NT2/D1 (cell line): Measurements from ENCODE around the gene LIMCH1.
"Not testable (repeated sequence)": the region's sequence is repeated elsewhere in the genome, so short reads cannot be mapped to it uniquely, and the experiment has no call there.

Experiments
- DNase-seq: peaks from one replicate; pipeline ENCODE4 v3.0.0-alpha.2; 2011; ENCODE audit warnings: low read depth, low spot score
- H3K27me3 ChIP-seq: 2 replicates; pipeline ENCODE4 v1.6.0; 2011; ENCODE audit warnings: mild to moderate bottlenecking; ENCODE audit not compliant: insufficient read length, insufficient read depth
- H3K36me3 ChIP-seq: 2 replicates; pipeline ENCODE4 v1.6.1; 2011; ENCODE audit warnings: mild to moderate bottlenecking, low read length, mixed read lengths; ENCODE audit not compliant: insufficient read depth, insufficient read length
- H3K4me1 ChIP-seq: 2 replicates; pipeline ENCODE4 v1.5.1; 2011; ENCODE audit not compliant: insufficient read depth, insufficient read length
- H3K4me3 ChIP-seq: 2 replicates; pipeline ENCODE4 v1.5.1; 2011; ENCODE audit warnings: low read depth; ENCODE audit not compliant: insufficient read length
- H3K9ac ChIP-seq: 2 replicates; pipeline ENCODE4 v1.6.0; 2011; ENCODE audit warnings: low read depth; ENCODE audit not compliant: insufficient read length
- H3K9me3 ChIP-seq: 2 replicates; pipeline ENCODE4 v1.5.1; 2011; ENCODE audit warnings: mild to moderate bottlenecking, low read length; ENCODE audit not compliant: insufficient read depth
- SUZ12 ChIP-seq: IDR thresholded peaks from 2 replicates; pipeline ENCODE4 v1.6.1; 2011; ENCODE audit not compliant: insufficient read length, insufficient read depth; ENCODE audit errors: extremely low read depth
- YY1 ChIP-seq: IDR thresholded peaks from 2 replicates; pipeline ENCODE4 v1.6.1; 2011; ENCODE audit not compliant: insufficient read length, insufficient read depth
- ZNF274 ChIP-seq: IDR thresholded peaks from 2 replicates; pipeline ENCODE4 v1.6.1; 2011; ENCODE audit warnings: mild to moderate bottlenecking, low read depth, low read length

The LIMCH1 gene

DNA sequence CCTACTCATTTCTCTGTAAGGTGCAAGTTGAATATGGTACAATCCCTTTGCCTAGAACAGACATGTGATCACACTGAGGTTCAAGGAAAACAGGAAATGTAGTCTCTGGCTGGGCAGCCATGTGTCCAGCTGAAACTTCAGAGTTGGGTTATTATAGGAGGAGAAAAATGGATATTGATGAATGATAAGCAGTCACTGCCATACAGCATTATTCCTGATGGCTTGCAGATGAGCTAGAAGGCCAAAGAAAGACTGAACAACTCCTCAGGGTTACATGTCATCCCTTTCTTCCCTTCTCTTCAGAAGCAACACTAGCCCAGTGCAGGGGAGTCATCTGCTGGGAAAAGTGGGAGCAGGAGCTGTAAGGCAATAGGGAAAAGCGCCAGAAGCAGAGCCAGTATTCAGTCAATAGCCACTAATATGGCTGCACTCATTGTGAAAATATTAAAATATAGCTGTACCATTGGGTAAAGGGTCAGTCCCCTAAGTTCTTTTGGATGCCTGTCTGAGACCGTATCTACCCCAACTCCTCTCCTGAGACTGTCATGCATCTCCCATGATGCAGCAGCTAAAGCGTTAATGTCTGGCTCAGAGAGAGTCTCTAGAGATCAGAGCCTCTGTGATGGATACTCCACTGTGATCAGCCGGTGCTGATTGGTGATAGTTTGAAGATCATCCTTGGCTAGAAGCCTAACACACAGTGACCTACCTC is 190.1 kb downstream of the LIMCH1 start:
- H3K36me3 ChIP-seq, result no peaks in the 10 kb centered on the region
- H3K9me3 ChIP-seq, result peaks cover 10% of the 10 kb centered on the region
- H3K9ac ChIP-seq, result no peak overlapping the region
- H3K27me3 ChIP-seq, result no peaks in the 10 kb centered on the region
- no peaks in the 10 kb centered on the region for H3K4me1 ChIP-seq
- no peak overlapping the region for H3K4me3 ChIP-seq
- TF ChIP-seq ZNF274, result no peak
- TF ChIP-seq YY1, result no peak
- no peak for TF ChIP-seq SUZ12
- no peak for DNase-seq

DNA sequence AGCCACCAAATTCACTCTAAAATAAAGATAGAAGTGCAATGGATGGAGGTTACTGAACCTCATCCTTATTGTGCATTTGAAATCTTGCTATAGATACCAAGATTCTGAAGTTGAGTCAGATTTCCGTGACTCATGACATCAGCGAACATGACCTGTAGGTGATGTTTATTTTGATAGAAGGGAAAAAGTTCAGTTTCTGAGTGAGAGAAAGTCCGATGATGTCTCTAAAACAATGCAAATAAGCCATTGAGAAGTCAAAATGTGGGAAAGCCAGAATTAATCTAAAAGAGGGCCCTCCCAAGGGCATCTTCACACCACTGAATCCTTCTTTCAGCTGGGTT is 190.6 kb downstream of the LIMCH1 start:
- H3K27me3 ChIP-seq, result no peaks in the 10 kb centered on the region
- TF ChIP-seq ZNF274 (no peak), SUZ12 (no peak), YY1 (no peak)
- DNase-seq, result no peak
- no peak overlapping the region for H3K9ac ChIP-seq
- no peaks in the 10 kb centered on the region for H3K36me3 ChIP-seq
- peaks cover 10% of the 10 kb centered on the region for H3K9me3 ChIP-seq
- H3K4me3 ChIP-seq, result no peak overlapping the region
- no peaks in the 10 kb centered on the region for H3K4me1 ChIP-seq

DNA sequence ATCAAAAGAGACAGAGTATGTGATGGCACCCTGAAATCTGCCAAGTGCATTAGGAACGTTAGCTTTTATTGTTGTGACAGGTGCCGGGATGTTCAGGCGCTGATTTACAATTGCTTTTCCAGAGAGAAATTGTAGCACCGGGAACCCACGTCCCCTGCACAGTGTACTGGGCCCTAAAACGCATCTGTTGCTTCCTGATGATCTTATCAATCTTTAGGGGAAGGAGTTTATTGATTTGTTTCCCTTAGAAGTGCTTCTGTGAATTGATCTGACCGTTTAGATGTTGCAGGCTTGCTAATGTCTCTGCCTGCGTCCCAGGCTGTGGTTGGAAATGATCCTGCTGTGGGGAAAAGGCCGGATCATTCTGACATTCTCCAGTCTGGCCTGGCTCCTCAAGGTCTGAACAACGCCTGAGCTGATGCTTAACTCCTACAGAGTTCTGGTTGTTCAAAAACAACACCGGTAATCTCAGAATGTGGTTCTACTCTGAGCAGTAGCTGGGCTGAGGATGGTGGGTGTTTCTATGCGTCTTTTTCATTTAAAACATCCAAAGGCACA is 193.7 kb downstream of the LIMCH1 start:
- TF ChIP-seq YY1 (no peak), ZNF274 (no peak), SUZ12 (no peak)
- no peak overlapping the region for H3K4me3 ChIP-seq
- no peaks in the 10 kb centered on the region for H3K9me3 ChIP-seq
- H3K27me3 ChIP-seq, result no peaks in the 10 kb centered on the region
- H3K36me3 ChIP-seq, result no peaks in the 10 kb centered on the region
- H3K9ac ChIP-seq, result no peak overlapping the region
- H3K4me1 ChIP-seq, result no peaks in the 10 kb centered on the region
- no peak for DNase-seq

DNA sequence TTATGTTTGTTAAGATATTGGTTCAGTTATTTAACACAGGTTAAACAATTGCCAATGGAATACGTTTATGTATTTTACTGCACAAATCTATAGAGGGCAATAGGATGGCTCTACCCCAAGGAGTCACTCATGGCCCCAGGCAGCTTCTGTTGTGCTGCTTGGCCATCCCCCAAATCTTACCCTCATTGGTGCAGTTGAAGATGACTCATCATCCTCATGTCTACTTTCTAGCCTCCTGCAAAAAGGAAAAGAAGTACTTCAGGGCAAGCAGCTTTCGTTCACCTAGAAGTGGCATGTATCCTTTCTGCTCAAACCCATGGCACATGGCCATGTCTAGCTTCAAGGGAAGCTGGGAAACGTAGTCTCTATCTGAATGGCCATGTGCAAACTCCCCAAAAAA is 196.4 kb downstream of the LIMCH1 start:
- Histone ChIP-seq H3K4me1 (no peaks in the 10 kb centered on the region), H3K4me3 (no peak overlapping the region), H3K9me3 (peaks cover 5% of the 10 kb centered on the region; the same call in 1 of the 2 replicates), H3K36me3 (no peaks in the 10 kb centered on the region), H3K9ac (no peak overlapping the region), H3K27me3 (no peaks in the 10 kb centered on the region)
- no peak for TF ChIP-seq SUZ12
- no peak for DNase-seq

DNA sequence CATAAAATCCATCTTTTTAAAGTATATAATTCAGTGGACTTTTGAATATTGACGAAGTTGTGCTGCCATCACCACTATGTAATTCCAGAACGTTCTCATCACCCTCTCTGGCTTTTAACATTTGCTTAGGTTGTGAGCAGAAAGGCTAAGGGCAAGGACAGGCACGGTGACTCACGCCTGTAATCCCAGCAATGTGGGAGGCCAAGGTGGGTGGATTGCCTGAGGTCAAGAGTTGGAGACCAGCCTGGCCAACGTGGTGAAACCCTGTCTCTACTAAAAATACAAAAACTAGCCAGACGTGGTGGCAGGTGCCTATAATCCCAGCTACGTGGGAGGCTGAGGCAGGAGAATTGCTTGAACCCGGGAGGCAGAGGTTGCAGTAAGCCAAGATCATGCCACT is 199.5 kb downstream of the LIMCH1 start:
- not testable (repeated sequence) for H3K9ac ChIP-seq, H3K27me3 ChIP-seq, DNase-seq

DNA sequence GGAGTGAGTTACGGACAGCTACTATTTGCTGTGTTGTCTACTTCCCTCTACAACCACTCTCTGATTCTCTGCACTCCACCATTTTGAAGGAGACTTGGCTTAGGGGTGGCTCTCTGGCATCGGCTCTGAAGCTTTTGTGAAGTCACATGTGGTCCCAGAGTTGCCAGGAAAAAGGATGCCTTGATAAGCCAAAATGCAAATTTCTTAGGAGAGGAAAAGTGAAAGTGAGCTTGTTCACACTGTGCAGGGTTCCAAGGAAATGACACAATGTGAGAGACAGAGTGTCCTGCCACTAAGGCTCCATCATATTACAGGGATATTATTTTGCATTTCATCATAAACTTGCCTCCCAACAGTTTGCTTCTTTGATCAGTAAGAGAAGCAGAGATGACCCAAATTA is 203.4 kb downstream of the LIMCH1 start:
- H3K4me3 ChIP-seq, result no peak overlapping the region
- DNase-seq, result no peak
- no peaks in the 10 kb centered on the region for H3K36me3 ChIP-seq
- no peak overlapping the region for H3K9ac ChIP-seq
- peaks cover 5% of the 10 kb centered on the region; the same call in 1 of the 2 replicates for H3K9me3 ChIP-seq
- H3K4me1 ChIP-seq, result no peaks in the 10 kb centered on the region
- peaks cover 37% of the 10 kb centered on the region for H3K27me3 ChIP-seq
- no peak for TF ChIP-seq YY1
- TF ChIP-seq ZNF274, result no peak
- TF ChIP-seq SUZ12, result no peak

More for the DNA sequence above, 199.5 kb downstream of the LIMCH1 start:
- H3K9me3 ChIP-seq, H3K4me3 ChIP-seq, H3K4me1 ChIP-seq, H3K36me3 ChIP-seq: not testable (repeated sequence)

DNA sequence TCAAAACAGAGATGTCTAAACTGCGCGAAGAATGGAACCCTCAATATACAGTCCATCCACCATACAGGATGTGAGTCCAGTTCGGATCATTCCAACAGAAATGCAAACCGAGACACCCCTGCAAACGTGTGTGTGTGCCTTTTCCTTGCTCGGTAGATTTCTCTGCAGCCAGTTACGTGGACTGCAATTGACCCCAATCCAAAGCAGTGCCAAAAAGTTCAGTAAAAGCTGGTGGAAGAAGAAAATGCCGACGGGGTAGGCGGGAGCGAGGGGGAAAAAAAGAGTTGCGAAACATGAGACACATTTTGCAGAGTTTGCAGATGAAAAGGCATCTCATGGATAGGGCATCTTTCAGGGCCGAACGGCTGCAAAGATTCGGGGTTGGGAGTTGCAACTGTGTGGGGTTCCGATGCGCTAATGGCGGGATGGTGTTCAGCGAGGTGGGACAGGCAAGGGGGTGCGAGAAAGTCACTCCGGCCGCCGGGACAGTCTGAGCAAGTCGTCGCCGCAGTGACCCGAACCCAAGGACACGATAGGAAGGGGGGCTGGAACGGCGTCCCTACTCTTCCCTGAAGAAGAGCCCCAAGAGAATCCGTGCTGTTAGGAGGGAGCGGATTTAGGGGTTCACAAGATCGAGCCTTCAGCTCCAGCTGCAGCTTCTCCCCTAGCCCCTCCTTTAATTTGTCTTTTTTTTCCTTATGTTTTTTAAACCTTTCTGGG is 206.8 kb downstream of the LIMCH1 start:
- Histone ChIP-seq H3K9ac (no peak overlapping the region), H3K9me3 (no peaks in the 10 kb centered on the region), H3K36me3 (no peaks in the 10 kb centered on the region), H3K4me1 (no peaks in the 10 kb centered on the region), H3K27me3 (peaks cover 71% of the 10 kb centered on the region), H3K4me3 (no peak overlapping the region)
- no peak for DNase-seq
- TF ChIP-seq ZNF274 (no peak), YY1 (no peak), SUZ12 (no peak)
